Natural killer cell treated with Interleukin-12 subunit alpha and Interleukin-12 subunit beta and Interleukin-15 and Interleukin-18, amount 100 ng/mL, for 72 hours (primary cell): Measurements from ENCODE around the gene GLIS2. TPM values are rescaled to one million over a fixed set of nuclear protein-coding genes. Genes with fewer than 3 reads are reported as not detected.

Experiments
- ATAC-seq, 2 donors: fragments of 150-1000 bp; cut with Tn5 transposase in 1 of 2; sonication (Bioruptor Pico), chemical (Tn5 transposase) in 1 of 2; 2 replicates each; pipeline ENCODE4 v1.10.0; 2021
- DNase-seq: peaks from one replicate; pipeline ENCODE4 v3.0.0; 2022; ENCODE audit warnings: low spot score
- H3K27ac Mint-ChIP-seq, 2 donors: 1 replicate in 1 of 2; 2 replicates in 1 of 2; pipeline ENCODE4 v1.8.0; 2022; ENCODE audit warnings: mixed read lengths in 2 of 2, mild to moderate bottlenecking in 1 of 2, moderate library complexity in 1 of 2
- H3K27me3 Mint-ChIP-seq, 2 donors: 1 replicate in 1 of 2; 2 replicates in 1 of 2; pipeline ENCODE4 v1.8.0; 2022; ENCODE audit warnings: mixed read lengths in 2 of 2
- H3K36me3 Mint-ChIP-seq: one replicate; pipeline ENCODE4 v1.8.0; 2022; ENCODE audit warnings: mixed read lengths
- H3K4me1 Mint-ChIP-seq, 2 donors: 1 replicate in 1 of 2; 2 replicates in 1 of 2; pipeline ENCODE4 v1.8.0; 2022; ENCODE audit warnings: low read depth in 2 of 2, mixed read lengths in 2 of 2, mild to moderate bottlenecking in 1 of 2
- H3K4me3 Mint-ChIP-seq: one replicate; pipeline ENCODE4 v1.8.0; 2022; ENCODE audit warnings: mixed read lengths
- H3K9me3 Mint-ChIP-seq: 2 replicates; pipeline ENCODE4 v1.8.0; 2022; ENCODE audit warnings: mixed read lengths
- total RNA-seq, 2 donors: library from RNA; stranded (reverse); gene quantifications; one replicate each; pipeline ENCODE4 v1.2.3, GENCODE V29; 2022

Gene GLIS2
- total RNA-seq, 2 donors from 2014 or later: 0.31 to 0.43 TPM

DNA sequence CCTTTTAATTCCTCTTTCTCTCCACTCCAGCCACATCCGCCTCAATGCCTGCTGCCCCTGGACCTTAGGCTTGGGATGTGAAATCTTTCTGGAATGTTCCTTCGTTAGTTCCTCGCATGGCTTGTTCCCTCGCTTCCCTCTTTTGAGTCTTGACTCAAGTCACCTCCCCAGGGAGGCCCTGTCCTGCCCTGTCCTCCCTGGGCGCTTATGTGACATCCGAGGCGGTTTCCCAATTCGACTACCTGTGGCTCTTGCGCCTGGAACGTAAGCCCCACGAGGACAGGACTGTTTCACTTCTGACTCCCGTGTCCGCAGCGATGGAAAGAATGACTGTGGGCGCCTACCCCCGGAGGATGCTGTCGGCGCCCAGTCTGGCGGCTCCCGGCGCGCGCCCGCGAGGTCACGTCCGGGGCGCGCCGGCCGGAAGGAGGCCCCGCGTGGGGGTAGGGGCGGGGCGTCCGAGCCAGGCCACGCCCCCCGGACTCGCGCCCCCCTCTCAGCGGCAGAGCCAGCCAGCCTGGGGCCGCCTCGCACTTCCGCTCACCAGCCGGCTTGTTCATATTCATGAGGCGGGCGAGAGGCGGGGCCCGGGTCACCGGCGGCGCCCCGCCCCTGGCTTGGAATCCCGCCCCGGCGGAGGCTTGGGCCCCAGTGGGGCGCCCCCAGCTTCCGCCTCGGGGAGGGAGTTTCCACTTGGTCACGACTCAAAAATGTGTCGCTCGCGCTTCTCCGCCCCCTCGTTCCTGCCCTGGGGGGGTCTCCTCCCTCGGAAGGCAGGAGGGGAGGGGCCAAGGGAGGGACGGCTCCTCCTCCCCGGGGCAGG, 8.4 kb upstream of the GLIS2 start:
- H3K27me3 Mint-ChIP-seq: no peaks in the 10 kb centered on the region

DNA sequence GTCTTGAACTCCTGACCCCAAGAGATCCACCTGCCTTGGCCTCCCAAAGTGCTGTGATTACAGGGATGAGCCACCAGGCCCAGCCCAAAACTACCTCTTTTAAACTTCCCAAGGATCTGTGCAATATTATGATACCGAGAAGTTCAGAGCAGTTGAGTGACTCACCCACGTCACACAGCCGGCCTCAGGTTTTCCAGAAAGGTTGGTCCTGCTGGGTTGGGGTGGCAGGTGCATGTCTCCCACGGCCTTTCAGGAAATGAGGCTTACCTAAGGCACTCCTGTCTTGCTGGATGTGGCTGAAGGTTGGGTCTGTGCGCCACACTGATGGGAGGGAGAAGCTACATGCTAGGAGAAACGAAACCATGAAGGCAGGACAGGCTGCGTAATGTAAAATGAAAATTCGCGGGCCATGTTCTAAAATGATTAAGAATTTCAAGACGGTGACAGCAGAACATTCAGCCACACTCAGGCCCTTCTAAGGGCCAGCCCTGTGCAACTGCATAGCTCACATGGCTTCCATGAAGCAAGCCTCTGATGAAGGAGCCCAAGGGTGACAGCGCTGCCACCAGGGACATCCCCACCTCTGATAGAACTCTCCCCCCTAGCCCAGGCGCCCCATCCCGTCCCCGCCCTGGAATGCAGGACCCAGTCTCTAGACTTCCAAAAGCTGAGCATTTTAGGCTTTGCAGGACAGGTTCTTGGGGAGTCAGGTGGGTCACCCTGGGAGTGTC, 6.6 kb upstream of the GLIS2 start:
- Mint-ChIP-seq H3K4me1 (peaks cover 13 to 19% of the 10 kb centered on the region in 2 donors), H3K27ac (peak overlapping the region; percentile 91 to 97), H3K36me3 (peaks cover 5% of the 10 kb centered on the region), H3K4me3 (peak overlapping the region; percentile 65), H3K27me3 (peaks cover 3 to 5% of the 10 kb centered on the region in 2 donors), H3K9me3 (no peaks in the 10 kb centered on the region)
- ATAC-seq (no peak), DNase-seq (no peak)

More for the DNA sequence above, 8.4 kb upstream of the GLIS2 start:
- H3K4me1 Mint-ChIP-seq: peaks cover 9 to 19% of the 10 kb centered on the region in 2 donors
- peak; percentile 96 to 98 for ATAC-seq
- peak; percentile 100 for DNase-seq
- peak overlapping the region; percentile 91 to 97 for H3K27ac Mint-ChIP-seq
- H3K4me3 Mint-ChIP-seq: peak overlapping the region; percentile 98
- no peaks in the 10 kb centered on the region for H3K9me3 Mint-ChIP-seq
- peaks cover 5% of the 10 kb centered on the region for H3K36me3 Mint-ChIP-seq

DNA sequence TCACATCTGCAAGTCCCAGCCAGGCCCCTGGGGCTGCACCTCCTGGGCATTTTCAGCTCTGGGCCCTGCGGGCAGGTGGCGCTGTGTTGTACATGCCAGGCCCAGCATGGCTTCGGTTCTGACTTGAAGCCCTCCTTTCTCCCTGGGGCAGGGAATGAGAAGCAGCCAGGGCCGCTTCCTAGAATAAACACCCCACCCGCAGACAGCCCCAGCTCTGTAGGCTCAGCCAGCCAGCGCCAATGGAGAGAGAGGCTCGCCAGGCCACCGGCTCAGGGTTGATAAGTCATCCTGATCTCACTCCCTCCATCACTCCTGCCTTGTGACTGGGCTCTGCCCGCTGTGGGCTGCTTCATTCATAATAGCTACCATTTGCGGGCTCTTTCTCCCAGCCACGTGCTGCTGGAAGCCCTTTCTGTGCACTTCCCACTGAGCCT, 6.0 kb upstream of the GLIS2 start:
- ATAC-seq (no peak), DNase-seq (peak; percentile 74)
- Mint-ChIP-seq H3K9me3 (no peaks in the 10 kb centered on the region), H3K4me1 (peaks cover 19 to 25% of the 10 kb centered on the region in 2 donors), H3K4me3 (no peak overlapping the region), H3K27ac (peak overlapping the region in 1 of 2 donors; percentile 16), H3K27me3 (peaks cover 8 to 10% of the 10 kb centered on the region in 2 donors), H3K36me3 (peaks cover 10% of the 10 kb centered on the region)

DNA sequence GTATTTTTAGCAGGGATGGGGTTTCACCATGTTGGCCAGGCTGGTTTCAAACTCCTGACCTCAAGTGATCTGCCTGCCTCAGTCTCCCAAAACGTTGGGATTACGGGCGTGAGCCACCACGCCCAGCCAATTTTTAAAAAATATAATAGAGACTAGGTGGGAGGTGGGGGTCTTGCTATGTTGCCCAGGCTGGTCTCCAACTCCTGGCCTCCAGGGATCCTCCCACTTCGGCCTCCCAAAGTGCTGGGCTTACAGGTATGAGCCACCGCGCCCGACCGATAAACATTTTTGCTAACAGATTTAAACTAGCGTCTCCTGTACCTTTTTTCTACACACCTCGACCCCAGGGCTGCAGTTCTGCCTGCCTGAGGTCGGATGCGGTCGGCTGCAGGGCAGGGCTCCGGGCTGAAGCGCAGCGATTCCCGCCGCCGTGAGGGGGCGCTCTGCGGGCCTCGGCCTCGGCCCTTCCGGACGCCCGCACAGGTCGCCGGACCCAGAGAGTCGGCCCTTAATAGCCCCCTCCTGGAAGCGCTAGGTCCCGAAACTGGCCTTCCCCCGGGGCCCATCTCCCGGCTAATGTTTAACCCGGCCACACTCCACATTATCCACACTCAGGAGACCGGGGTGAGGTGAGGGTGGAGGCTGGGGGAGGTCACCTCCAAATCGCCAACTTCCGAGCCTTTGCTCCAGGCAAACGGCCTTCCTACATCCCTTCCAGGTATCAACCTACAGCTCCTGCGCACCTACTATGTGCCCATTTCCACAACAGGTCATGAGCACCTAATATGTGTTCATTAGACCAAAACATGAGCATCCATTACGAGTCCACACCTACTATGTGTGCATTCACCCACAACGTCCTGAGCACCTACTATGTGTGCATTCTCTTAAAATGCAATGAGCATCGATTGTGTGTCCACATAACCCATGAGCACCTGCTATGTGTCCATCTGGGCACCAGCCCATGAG, 2.0 kb upstream of the GLIS2 start:
- H3K4me1 Mint-ChIP-seq: peaks cover 11 to 14% of the 10 kb centered on the region in 2 donors
- peaks cover 10 to 12% of the 10 kb centered on the region in 2 donors for H3K27me3 Mint-ChIP-seq
- H3K27ac Mint-ChIP-seq: peak overlapping the region; percentile 26 to 39
- ATAC-seq: no peak
- H3K36me3 Mint-ChIP-seq: peaks cover 5% of the 10 kb centered on the region
- no peaks in the 10 kb centered on the region for H3K9me3 Mint-ChIP-seq
- H3K4me3 Mint-ChIP-seq: peak overlapping the region; percentile 93
- DNase-seq: no peak

DNA sequence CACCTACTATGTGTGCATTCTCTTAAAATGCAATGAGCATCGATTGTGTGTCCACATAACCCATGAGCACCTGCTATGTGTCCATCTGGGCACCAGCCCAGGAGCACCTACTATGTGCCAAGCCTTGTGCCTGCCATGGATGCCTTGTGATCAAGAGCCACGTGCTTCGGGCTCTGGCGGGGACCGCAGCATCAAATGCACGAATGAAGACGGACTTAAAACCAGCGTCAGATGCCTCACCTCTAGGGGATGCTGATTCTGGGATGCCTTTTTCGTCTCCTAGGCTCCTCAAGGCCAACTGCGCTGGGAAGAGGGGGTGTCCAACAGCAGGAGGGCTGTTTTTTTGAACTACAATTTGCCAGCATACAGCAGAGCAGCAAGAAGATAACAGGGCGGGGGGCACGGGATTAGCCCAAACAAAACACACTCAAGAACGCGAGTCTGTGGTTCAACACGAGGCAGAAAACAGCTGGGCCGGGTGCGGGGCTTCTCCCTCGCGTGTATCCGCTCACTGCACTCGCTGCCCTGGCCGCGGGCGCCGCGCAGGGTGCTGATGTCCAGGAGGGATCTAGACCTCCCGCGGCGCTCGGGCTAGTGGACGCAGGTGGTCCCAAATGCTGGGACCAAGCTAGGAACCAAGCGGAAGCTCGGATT, 1.2 kb upstream of the GLIS2 start:
- no peak for ATAC-seq
- Mint-ChIP-seq H3K4me1 (peaks cover 11 to 14% of the 10 kb centered on the region in 2 donors), H3K4me3 (peak overlapping the region; percentile 93), H3K27ac (peak overlapping the region; percentile 26 to 39), H3K27me3 (peaks cover 10 to 12% of the 10 kb centered on the region in 2 donors), H3K9me3 (no peaks in the 10 kb centered on the region), H3K36me3 (peaks cover 5% of the 10 kb centered on the region)
- DNase-seq: no peak

DNA sequence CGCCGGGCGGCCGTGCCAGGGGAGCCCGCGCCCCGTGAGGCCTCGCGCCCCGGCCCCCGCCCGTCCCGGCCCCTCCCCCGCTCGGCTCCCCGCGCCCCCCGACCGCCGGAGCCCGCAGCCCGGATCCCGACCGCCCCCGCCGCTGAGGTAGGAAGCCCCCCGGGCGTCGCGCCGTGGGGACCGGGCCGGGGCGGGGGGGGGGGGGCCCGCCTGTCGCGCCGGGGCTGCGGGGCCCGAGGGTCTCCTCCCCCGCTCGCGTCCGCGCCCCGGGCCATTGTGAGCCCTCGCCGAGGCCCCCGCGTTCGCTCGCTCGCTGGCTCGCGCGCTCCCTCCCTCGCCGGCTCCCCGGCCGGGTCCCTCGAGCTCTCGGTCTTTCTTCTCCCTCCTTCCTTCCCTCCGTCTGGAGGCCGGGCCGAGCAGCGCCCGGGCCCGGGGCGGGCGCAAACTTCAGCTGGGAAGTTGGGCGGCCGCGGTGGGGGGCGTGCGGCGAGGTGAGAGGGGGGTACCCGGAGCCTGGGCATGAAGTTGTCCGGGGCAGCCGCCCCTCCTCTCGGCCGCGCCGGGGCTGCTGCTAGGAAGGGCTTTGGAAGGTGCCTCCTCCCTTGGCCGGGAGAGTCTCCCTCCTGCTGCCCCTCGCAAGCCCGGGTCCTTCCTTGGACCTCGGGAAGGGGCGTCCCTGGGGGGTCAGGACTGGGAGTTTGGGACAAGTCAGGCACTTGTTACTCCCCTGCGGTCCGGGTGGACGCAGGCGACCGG, 419 bp downstream of the GLIS2 start:
- peak overlapping the region; percentile 30 for H3K4me3 Mint-ChIP-seq
- no peak for DNase-seq
- peaks cover 11 to 14% of the 10 kb centered on the region in 2 donors for H3K4me1 Mint-ChIP-seq
- ATAC-seq: no peak
- H3K27me3 Mint-ChIP-seq: peaks cover 10 to 12% of the 10 kb centered on the region in 2 donors
- peaks cover 5% of the 10 kb centered on the region for H3K36me3 Mint-ChIP-seq
- H3K9me3 Mint-ChIP-seq: no peaks in the 10 kb centered on the region
- no peak overlapping the region for H3K27ac Mint-ChIP-seq

DNA sequence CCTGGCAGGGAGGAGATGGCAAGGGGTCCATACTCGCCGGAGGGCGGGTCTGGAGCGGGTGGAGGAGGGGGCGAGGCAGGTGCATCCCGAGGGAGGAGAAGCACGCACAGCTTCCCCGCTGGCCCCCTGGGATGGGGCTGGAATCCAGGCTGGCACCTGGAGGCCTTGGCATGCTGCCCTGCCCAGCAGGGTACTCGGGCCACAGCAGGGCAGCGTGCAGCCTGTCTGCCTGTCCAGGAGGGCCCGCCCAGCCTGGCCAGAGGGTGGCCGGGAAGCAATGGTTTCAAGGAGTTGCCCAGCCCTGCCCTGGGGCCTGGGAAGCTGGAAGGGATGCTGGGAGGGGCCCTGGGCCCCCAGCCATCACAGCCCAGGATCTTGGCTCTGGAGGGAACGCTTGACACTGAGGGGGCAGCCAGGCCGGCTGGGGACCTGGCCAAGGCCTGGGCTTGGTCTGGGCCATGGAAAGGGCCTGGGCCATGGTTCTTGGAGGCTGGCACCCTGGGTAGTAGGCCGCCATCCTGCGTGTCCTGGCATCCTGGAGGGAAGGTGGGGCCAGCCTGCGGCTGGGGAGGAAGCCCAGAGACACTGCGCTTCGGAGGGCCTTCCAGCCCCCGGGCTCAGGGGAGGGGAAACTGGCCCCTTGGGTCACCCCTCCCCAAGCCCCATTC, 1.1 kb downstream of the GLIS2 start:
- Mint-ChIP-seq H3K36me3 (peaks cover 5% of the 10 kb centered on the region), H3K4me1 (peaks cover 11 to 14% of the 10 kb centered on the region in 2 donors), H3K9me3 (no peaks in the 10 kb centered on the region), H3K27ac (no peak overlapping the region), H3K4me3 (peak overlapping the region; percentile 27), H3K27me3 (peaks cover 10 to 12% of the 10 kb centered on the region in 2 donors)
- ATAC-seq (no peak), DNase-seq (no peak)

DNA sequence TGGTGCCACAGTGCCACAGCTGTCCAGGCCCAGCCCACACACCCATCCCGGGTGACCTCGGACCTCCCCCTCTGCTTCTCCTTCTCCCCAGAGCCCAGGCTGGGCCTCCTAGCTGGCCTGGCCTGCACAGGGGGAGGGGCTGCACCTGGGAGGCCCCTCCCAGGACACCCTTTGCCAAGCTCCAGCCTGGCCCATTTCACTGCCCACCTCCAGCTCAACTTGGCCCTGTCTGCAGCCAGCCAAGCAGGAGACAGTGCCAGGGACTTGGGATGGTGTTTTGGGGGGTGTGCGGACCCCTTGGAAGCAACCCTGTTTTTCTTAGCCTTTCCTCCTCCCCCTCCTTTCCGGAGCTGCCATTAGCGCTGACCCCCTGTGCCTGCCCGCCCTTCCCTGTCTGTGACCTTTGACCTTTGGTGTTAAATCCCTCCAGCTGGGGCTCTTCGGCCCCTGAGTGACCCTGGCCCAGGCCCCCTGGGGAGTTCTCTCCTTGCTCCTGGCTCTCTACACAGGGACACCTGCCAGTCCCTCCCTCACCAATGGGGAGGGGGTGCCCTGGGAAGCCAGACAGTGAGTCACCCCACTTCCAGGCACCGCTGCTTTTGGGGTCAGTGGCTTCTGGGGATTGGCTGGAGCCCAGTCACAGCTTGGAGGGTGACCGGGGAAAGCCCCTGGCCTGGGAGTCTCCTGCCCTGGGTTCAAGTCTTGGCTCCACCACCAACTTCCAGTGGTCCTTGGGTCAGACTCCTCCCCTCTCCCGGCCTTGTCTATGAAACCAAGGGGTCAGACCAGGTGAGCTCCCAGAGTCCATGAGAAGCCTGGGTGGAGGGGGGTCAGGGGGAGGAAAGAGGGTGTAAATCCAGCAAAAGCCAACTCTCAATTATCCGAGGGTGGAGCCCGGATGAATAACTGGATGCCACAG, 1.9 kb downstream of the GLIS2 start:
- ATAC-seq: no peak
- Mint-ChIP-seq H3K9me3 (no peaks in the 10 kb centered on the region), H3K4me3 (peak overlapping the region; percentile 27), H3K27me3 (peaks cover 10 to 12% of the 10 kb centered on the region in 2 donors), H3K27ac (no peak overlapping the region), H3K36me3 (peaks cover 5% of the 10 kb centered on the region), H3K4me1 (peaks cover 11 to 14% of the 10 kb centered on the region in 2 donors)
- DNase-seq: no peak

DNA sequence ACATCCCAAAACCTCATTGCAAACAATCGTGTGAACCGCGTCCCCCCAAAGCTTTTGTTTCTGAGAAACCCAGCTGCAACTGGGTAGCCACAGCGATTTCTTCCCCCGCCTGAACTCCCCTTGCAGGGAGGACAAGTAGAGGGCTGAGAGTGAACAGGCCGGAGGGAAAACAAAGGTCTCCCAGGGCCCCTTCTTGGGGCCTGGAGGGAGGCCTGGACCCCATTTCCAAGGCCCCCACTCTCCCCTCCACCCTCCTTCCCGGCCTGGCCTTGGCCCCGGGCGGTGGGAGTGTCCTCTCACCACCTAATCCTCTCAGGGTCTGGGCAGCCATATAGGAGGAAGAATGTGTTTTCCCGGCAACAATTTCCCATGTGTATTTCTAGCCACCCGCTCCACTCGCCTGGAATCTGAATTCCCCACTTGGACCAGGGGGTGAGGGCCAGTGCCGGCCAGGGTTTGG, 2.6 kb downstream of the GLIS2 start:
- DNase-seq: no peak
- H3K4me3 Mint-ChIP-seq: no peak overlapping the region
- H3K36me3 Mint-ChIP-seq: peaks cover 5% of the 10 kb centered on the region
- peaks cover 11 to 14% of the 10 kb centered on the region in 2 donors for H3K4me1 Mint-ChIP-seq
- H3K9me3 Mint-ChIP-seq: no peaks in the 10 kb centered on the region
- H3K27ac Mint-ChIP-seq: no peak overlapping the region
- no peak for ATAC-seq
- H3K27me3 Mint-ChIP-seq: peaks cover 10 to 12% of the 10 kb centered on the region in 2 donors

DNA sequence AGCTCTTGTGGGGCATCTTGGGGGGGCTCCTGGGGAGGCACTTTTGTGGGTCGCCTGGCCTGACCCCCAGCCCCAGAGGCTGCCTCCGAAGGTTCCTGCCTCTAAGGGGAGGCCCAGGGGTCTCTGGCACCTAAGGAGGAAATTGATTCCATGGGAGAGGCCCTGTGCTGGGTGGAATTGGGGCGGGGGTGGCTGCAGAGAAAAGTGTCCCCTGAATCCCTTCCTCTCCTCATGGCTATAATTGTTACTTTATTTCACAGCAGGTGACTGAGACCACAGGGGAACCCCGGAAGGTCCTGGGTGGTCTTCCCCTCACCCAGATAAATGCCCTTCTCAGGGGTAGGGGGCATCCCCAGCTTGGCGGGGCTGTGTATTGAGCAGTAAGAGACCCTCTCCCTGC, 3.1 kb downstream of the GLIS2 start:
- Mint-ChIP-seq H3K27ac (no peak overlapping the region), H3K27me3 (peaks cover 10 to 11% of the 10 kb centered on the region in 2 donors), H3K4me3 (no peak overlapping the region), H3K9me3 (no peaks in the 10 kb centered on the region), H3K4me1 (peaks cover 10 to 14% of the 10 kb centered on the region in 2 donors), H3K36me3 (peaks cover 5% of the 10 kb centered on the region)
- ATAC-seq: no peak
- DNase-seq: no peak
